DMS153 treated with DMSO at 0.1 percent for 48 hours (cell line): Measurements from ENCODE around the gene QPRT.
A peak's percentile ranks its signal among the peaks of the same experiment; 100 is the strongest.
"Not testable (repeated sequence)": the region's sequence is repeated elsewhere in the genome, so short reads cannot be mapped to it uniquely, and the experiment has no call there.

ENCODE experiments used
- DNase-seq: peaks from one replicate; lab custom pipeline; 2025; ENCODE audit not compliant: unreplicated experiment; lab: John Stamatoyannopoulos, UW

The QPRT gene

GRCh38 chr16:29662000-29662728, 16.8 kb upstream of the QPRT start:
- DNase-seq, result no peak

GRCh38 chr16:29662729-29663015, 16.3 kb upstream of the QPRT start:
- DNase-seq, result no peak

GRCh38 chr16:29663016-29663806, 15.8 kb upstream of the QPRT start, which contains the start of gene SPN:
Gene SPN, plus strand, starts transcription at chr16:29663247. Its CDS starts 482 bp downstream, at chr16:29663729.
- no peak for DNase-seq

- no peak for DNase-seq
Observed at GRCh38 chr16:29663807-29664090, 15.2 kb upstream of the QPRT start.

GRCh38 chr16:29664091-29664921, 14.7 kb upstream of the QPRT start:
- no peak for DNase-seq

- no peak for DNase-seq
Observed at GRCh38 chr16:29665294-29666077, 13.5 kb upstream of the QPRT start.

GRCh38 chr16:29667322-29667610, 11.7 kb upstream of the QPRT start:
- DNase-seq, result not testable (repeated sequence)

- DNase-seq, result no peak
Observed at GRCh38 chr16:29667755-29668154, 11.2 kb upstream of the QPRT start.

- DNase-seq, result no peak
Observed at GRCh38 chr16:29668267-29668666, 10.7 kb upstream of the QPRT start.

GRCh38 chr16:29673501-29673900, 5.5 kb upstream of the QPRT start:
- DNase-seq, result no peak

- no peak for DNase-seq
Observed at GRCh38 chr16:29674188-29674587, 4.8 kb upstream of the QPRT start.

GRCh38 chr16:29675811-29676643, 3.0 kb upstream of the QPRT start:
- peak; percentile 7 for DNase-seq

GRCh38 chr16:29676989-29677785, 1.8 kb upstream of the QPRT start:
- no peak for DNase-seq

GRCh38 chr16:29680180-29680598, 1.2 kb downstream of the QPRT start:
- DNase-seq, result no peak

- no peak for DNase-seq
Observed at GRCh38 chr16:29683543-29684090, 4.6 kb downstream of the QPRT start.

GRCh38 chr16:29684679-29685078, 5.7 kb downstream of the QPRT start:
- DNase-seq, result no peak

- DNase-seq, result no peak
Observed at GRCh38 chr16:29686740-29687332, 7.9 kb downstream of the QPRT start.

GRCh38 chr16:29687755-29688154, 8.8 kb downstream of the QPRT start:
- no peak for DNase-seq

GRCh38 chr16:29688172-29688571, 9.2 kb downstream of the QPRT start:
- no peak for DNase-seq
